ENCODE data around the gene PAQR5. TPM values are rescaled to one million over a fixed set of nuclear protein-coding genes. Genes with fewer than 3 reads are reported as not detected.

The PAQR5 gene
- total RNA-seq, 1 donor from 2014 or later: not detected

DNA sequence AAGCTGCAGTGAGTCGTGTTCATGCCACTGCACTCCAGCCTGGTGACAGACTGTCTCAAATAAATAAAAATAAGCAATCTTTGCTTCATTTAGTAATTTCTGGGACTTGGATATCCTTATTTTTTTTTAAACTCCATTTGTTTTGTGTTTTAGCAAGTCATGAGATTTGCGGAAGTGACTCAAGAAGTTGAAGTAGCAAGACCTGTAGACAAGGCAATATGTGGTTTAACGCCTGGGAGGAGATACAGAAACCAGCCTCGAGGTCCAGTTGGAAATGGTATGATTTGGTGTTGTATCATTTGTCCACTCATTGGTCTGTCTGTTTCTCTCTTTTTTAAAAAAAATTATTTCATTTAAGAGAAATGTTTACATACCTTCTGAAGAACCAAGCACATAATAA is 137.3 kb downstream of the PAQR5 start:
- CTCF ChIA-PET: no interaction called here
- POLR2A ChIA-PET: interaction anchor here (0.9 kb wide), 1 partner anchor 321 kb away, joined by 3 read pairs; no protein-coding TSS in a partner anchor

DNA sequence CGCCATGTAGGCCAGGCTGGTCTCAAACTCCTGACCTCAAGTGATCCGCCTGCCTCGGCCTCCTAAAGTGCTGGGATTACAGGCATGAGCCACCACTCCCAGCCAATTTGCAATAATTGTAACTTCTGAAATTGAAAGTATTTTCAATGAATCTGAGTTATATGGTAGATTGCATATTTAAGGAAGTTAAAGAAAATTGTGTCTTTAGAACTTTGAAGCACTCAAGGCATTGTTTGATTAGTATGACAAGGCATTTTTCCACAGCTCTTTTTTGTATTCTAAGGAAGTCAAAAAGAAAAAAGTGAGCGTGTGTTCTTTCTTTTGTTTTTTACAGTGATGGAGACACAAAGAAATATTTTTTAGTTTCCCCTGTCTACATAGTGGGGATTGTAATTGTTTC is 138.2 kb downstream of the PAQR5 start:
- no peak for ATAC-seq (ENCODE audit: low read depth)
- ChIA-PET POLR2A (no interaction called here), CTCF (no interaction called here)
- H3K27me3 Mint-ChIP-seq: no peaks in the 10 kb centered on the region
- no peaks in the 10 kb centered on the region for H3K36me3 Mint-ChIP-seq (ENCODE audit: low read depth)
- H3K27ac Mint-ChIP-seq: no peak overlapping the region
- intact Hi-C loops (cut with micrococcal nuclease): no loop called here
- H3K4me3 Mint-ChIP-seq: no peak overlapping the region
- TF ChIP-seq, protein P1, sequence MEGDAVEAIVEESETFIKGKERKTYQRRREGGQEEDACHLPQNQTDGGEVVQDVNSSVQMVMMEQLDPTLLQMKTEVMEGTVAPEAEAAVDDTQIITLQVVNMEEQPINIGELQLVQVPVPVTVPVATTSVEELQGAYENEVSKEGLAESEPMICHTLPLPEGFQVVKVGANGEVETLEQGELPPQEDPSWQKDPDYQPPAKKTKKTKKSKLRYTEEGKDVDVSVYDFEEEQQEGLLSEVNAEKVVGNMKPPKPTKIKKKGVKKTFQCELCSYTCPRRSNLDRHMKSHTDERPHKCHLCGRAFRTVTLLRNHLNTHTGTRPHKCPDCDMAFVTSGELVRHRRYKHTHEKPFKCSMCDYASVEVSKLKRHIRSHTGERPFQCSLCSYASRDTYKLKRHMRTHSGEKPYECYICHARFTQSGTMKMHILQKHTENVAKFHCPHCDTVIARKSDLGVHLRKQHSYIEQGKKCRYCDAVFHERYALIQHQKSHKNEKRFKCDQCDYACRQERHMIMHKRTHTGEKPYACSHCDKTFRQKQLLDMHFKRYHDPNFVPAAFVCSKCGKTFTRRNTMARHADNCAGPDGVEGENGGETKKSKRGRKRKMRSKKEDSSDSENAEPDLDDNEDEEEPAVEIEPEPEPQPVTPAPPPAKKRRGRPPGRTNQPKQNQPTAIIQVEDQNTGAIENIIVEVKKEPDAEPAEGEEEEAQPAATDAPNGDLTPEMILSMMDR (IDR thresholded peaks at IDR 0.05): no peak
- H3K9me3 Mint-ChIP-seq: no peaks in the 10 kb centered on the region
- DNase-seq: no peak
- H3K4me1 Mint-ChIP-seq: no peaks in the 10 kb centered on the region

More for the DNA sequence above, 137.3 kb downstream of the PAQR5 start:
- H3K36me3 Mint-ChIP-seq (ENCODE audit: low read depth): no peaks in the 10 kb centered on the region
- no peaks in the 10 kb centered on the region for H3K4me1 Mint-ChIP-seq
- intact Hi-C loops (cut with micrococcal nuclease): no loop called here
- TF ChIP-seq, protein P1 (IDR thresholded peaks at IDR 0.05): no peak
- DNase-seq: no peak
- no peak overlapping the region for H3K27ac Mint-ChIP-seq
- no peaks in the 10 kb centered on the region for H3K27me3 Mint-ChIP-seq
- H3K9me3 Mint-ChIP-seq: no peaks in the 10 kb centered on the region
- no peak overlapping the region for H3K4me3 Mint-ChIP-seq
- ATAC-seq (ENCODE audit: low read depth): no peak

DNA sequence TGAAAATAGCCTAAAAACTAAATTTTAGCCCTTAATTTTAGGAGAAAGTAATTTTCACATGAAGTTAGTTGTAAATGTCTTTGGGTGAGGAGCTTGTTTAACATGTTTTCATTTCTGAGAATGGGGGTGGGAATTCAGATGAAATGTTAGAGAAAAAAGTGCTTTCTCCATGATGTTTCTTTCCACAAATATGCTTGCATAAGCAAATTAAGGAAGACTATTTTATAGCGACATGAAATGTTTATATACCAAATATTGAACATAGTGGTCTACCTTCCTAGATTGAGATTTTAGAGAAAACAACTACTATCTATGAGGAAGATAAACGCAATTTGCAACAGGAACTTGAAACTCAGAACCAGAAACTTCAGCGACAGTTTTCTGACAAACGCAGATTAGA is 140.9 kb downstream of the PAQR5 start:
- POLR2A ChIA-PET: interaction anchor here (0.6 to 2.0 kb wide), 2 partner anchors 14 to 1305 kb away, joined by 3 to 12 read pairs; partner anchors contain the start of gene RPLP1
- CTCF ChIA-PET: no interaction called here
- Mint-ChIP-seq H3K4me3 (no peak overlapping the region), H3K36me3 (ENCODE audit: low read depth) (no peaks in the 10 kb centered on the region), H3K4me1 (peaks cover 16% of the 10 kb centered on the region), H3K9me3 (no peaks in the 10 kb centered on the region), H3K27ac (no peak overlapping the region), H3K27me3 (no peaks in the 10 kb centered on the region)
- DNase-seq (no peak), ATAC-seq (ENCODE audit: low read depth) (no peak)
- intact Hi-C loops (cut with micrococcal nuclease): no loop called here
- TF ChIP-seq, protein P1 (IDR thresholded peaks at IDR 0.05): no peak

DNA sequence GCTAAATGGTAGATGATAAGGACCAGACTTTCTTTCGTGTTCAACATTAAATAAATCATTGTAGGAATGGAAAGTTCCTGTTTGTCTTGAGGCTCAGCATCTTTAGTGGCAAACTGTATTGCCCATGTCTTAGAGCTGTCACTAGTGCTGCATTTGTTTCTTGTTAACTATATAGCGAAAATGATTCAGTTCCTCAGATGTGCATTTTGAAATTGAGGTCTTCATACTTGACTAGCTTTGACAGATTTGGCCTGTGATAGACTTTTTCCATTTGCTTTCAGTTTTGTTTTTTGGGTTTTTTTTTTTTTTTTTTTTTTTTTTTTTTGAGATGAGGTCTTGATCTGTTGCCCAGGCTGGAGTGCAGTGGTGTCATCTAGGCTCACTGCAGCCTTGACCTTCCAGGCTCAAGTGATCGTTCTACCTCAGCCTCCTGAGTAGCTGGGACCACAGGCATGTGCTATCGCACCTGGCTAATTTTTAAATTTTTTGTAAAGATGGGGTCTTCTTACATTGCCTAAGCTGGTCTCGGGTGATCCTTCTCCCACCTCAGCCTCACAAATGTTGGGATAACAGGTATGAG is 144.4 kb downstream of the PAQR5 start:
- POLR2A ChIA-PET: interaction anchor here (0.7 to 4.7 kb wide), 3 partner anchors 11 to 826 kb away, joined by 6 to 135 read pairs (median 10); partner anchors contain the start of gene RPLP1
- TF ChIP-seq, protein P1 (IDR thresholded peaks at IDR 0.05): no peak
- Mint-ChIP-seq H3K27me3 (no peaks in the 10 kb centered on the region), H3K4me3 (peak overlapping the region; percentile 32), H3K36me3 (ENCODE audit: low read depth) (no peaks in the 10 kb centered on the region), H3K9me3 (no peaks in the 10 kb centered on the region), H3K4me1 (peaks cover 18% of the 10 kb centered on the region), H3K27ac (peak overlapping the region; percentile 72)
- no peak for DNase-seq
- CTCF ChIA-PET: interaction anchor here (1.1 to 1.3 kb wide), 2 partner anchors 15 to 19 kb away, joined by 3 read pairs; no protein-coding TSS in a partner anchor
- ATAC-seq (ENCODE audit: low read depth): peak; percentile 95
- intact Hi-C loops (cut with micrococcal nuclease): loop anchor here (1.0 kb wide), 2 partner anchors 9 to 29 kb away; partner anchors contain the start of genes KIF23 and RPLP1

DNA sequence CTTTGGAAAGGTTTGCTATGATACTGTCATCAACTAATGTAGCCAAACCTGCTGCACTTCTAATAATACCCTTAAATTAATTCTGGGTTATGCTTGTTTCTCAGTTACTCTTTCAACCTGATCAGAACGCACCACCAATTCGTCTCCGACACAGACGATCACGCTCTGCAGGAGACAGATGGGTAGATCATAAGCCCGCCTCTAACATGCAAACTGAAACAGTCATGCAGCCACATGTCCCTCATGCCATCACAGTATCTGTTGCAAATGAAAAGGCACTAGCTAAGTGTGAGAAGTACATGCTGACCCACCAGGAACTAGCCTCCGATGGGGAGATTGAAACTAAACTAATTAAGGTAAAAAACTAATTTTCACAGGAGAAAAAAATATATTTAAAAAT is 146.0 kb downstream of the PAQR5 start:
- intact Hi-C loops (cut with micrococcal nuclease): no loop called here
- Mint-ChIP-seq H3K4me3 (no peak overlapping the region), H3K27ac (peak overlapping the region; percentile 31), H3K4me1 (peaks cover 18% of the 10 kb centered on the region), H3K9me3 (no peaks in the 10 kb centered on the region), H3K27me3 (no peaks in the 10 kb centered on the region), H3K36me3 (ENCODE audit: low read depth) (no peaks in the 10 kb centered on the region)
- DNase-seq (no peak), ATAC-seq (ENCODE audit: low read depth) (peak; percentile 49)
- ChIA-PET CTCF (no interaction called here), POLR2A (interaction anchor here (4.7 kb wide), 1 partner anchor 9 kb away, joined by 135 read pairs; the partner anchor contains the start of gene RPLP1)
- TF ChIP-seq, protein P1 (IDR thresholded peaks at IDR 0.05): no peak

Measured in activated B cell treated with CpG ODN at 0.5 μM for 24 hours (primary cell).